Measurements from ENCODE around the gene PGD.

The PGD gene

DNA sequence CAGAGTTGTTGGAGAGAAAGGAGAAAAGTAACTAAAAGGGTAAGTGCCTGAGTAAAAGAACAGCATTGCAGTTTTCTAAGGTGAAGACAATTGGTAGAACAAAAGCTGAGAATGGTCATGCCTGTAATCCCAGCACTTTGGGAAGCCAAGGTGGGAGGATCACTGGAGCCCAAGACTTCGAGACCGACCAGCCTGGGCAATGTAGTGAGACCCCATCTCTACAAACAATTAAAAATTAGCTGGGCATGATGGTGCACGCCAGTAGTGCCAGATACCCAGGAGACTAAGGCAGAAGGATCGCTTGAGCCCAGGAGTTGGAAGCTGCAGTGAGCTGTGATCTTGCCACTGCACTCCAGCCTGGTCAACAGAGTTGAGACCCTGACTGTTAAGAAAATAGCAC lies 15.2 kb upstream of the PGD start:
- no peaks in the 10 kb centered on the region for H4K20me1 ChIP-seq (ENCODE audit: insufficient read depth, low read length)
- no peak for TF ChIP-seq EZH2phosphoT487 (IDR thresholded peaks at IDR 0.05; ENCODE audit: low read depth)
- TF ChIP-seq, protein P1, sequence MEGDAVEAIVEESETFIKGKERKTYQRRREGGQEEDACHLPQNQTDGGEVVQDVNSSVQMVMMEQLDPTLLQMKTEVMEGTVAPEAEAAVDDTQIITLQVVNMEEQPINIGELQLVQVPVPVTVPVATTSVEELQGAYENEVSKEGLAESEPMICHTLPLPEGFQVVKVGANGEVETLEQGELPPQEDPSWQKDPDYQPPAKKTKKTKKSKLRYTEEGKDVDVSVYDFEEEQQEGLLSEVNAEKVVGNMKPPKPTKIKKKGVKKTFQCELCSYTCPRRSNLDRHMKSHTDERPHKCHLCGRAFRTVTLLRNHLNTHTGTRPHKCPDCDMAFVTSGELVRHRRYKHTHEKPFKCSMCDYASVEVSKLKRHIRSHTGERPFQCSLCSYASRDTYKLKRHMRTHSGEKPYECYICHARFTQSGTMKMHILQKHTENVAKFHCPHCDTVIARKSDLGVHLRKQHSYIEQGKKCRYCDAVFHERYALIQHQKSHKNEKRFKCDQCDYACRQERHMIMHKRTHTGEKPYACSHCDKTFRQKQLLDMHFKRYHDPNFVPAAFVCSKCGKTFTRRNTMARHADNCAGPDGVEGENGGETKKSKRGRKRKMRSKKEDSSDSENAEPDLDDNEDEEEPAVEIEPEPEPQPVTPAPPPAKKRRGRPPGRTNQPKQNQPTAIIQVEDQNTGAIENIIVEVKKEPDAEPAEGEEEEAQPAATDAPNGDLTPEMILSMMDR (IDR thresholded peaks at IDR 0.05; ENCODE audit: low read depth, low read length), result no peak
- H3K9ac ChIP-seq (ENCODE audit: low read length), result no peak overlapping the region

DNA sequence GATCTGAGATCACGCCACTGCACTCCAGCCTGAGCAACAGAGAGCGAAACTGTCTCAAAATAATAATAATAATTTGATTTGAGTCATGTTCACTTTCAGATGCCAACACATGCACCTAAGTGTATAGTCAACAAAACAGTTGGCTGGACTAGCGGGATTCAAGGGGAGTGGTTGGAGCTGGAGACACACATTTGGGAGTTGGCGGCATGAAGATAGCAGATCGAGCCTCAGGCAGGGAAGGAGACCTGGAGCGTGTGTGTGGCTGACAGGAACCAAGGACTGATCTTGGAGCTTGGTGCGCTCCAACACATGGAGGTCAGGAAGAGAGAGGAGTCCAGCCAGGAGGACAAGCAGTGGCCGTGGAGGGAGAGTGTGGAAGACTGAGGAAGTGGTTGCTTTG lies 14.6 kb upstream of the PGD start:
- Histone ChIP-seq H3K9me3 (ENCODE audit: insufficient read depth, low read length) (no peaks in the 10 kb centered on the region), H3K27me3 (ENCODE audit: low read depth, low read length) (no peaks in the 10 kb centered on the region), H3K4me1 (ENCODE audit: low read length) (peaks cover 13% of the 10 kb centered on the region), H2AFZ (ENCODE audit: low read depth, low read length) (no peak overlapping the region), H3K27ac (ENCODE audit: low read length) (no peak overlapping the region), H3K4me2 (ENCODE audit: low read length) (no peak overlapping the region), H3K36me3 (replicated peaks; ENCODE audit: low read depth, low read length) (no peaks in the 10 kb centered on the region), H3K9ac (ENCODE audit: low read length) (no peak overlapping the region), H3K4me3 (ENCODE audit: low read length) (no peak overlapping the region), H3K79me2 (ENCODE audit: low read length) (no peaks in the 10 kb centered on the region), H4K20me1 (ENCODE audit: insufficient read depth, low read length) (no peaks in the 10 kb centered on the region)
- no peak for TF ChIP-seq EZH2phosphoT487 (IDR thresholded peaks at IDR 0.05; ENCODE audit: low read depth)
- TF ChIP-seq, protein P1 (IDR thresholded peaks at IDR 0.05; ENCODE audit: low read depth, low read length), result no peak

More for the DNA sequence above, 15.2 kb upstream of the PGD start:
- Histone ChIP-seq H3K27me3 (ENCODE audit: low read depth, low read length) (no peaks in the 10 kb centered on the region), H3K9me3 (ENCODE audit: insufficient read depth, low read length) (no peaks in the 10 kb centered on the region), H3K4me1 (ENCODE audit: low read length) (peaks cover 16% of the 10 kb centered on the region), H3K4me3 (ENCODE audit: low read length) (no peak overlapping the region), H3K79me2 (ENCODE audit: low read length) (no peaks in the 10 kb centered on the region), H2AFZ (ENCODE audit: low read depth, low read length) (no peak overlapping the region), H3K36me3 (replicated peaks; ENCODE audit: low read depth, low read length) (no peaks in the 10 kb centered on the region), H3K4me2 (ENCODE audit: low read length) (no peak overlapping the region), H3K27ac (ENCODE audit: low read length) (no peak overlapping the region)

DNA sequence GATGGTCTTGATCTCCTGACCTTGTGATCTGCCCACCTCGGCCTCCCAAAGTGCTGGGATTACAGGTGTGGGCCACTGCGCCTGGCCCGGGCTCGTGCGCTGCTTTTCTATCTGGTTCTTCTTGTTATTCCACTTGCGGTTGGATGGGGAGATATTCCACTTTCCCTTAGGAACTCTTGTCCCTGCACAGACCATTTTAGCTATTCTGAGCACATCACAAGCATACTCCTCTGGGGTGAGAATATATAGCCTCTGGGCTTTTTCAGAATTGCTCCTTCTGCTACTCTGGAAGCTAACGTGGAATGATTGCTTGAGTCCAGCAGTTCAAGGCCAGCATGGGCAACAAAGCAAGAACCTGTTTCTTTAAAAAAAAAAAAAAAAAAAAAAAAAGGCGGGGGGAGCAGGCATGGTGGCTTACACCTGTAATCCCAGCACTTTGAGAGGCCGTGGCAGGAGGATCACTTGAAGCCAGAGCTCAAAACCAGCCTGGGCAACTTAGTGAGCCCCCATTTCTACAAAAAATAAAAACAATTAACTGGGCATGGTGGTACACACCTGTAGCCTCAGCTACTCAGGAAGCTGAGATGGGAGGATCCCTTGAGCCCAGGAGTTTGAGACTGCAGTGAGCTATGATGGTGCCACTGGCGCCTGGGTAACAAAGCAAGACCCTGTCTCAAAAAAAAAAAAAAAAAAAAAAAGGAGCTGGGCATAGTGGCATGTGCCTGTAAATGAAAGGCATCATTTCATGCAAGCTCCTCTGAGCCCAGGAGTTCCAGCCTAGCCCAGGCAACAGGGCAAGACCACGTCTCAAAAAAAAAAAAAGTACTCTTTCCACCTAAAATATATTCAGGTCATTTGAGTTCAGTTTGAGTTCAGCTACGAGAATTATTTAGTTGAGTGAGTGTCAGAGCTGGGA lies 11.8 kb upstream of the PGD start:
- no peak overlapping the region for H2AFZ ChIP-seq (ENCODE audit: low read depth, low read length)
- H4K20me1 ChIP-seq (ENCODE audit: insufficient read depth, low read length), result no peaks in the 10 kb centered on the region
- H3K9ac ChIP-seq (ENCODE audit: low read length), result peak overlapping the region; percentile 19; the same call in 1 of the 2 replicates
- peak overlapping the region; percentile 51 for H3K4me2 ChIP-seq (ENCODE audit: low read length)
- H3K36me3 ChIP-seq (replicated peaks; ENCODE audit: low read depth, low read length), result no peaks in the 10 kb centered on the region
- H3K79me2 ChIP-seq (ENCODE audit: low read length), result no peaks in the 10 kb centered on the region
- no peaks in the 10 kb centered on the region for H3K27me3 ChIP-seq (ENCODE audit: low read depth, low read length)
- no peak overlapping the region for H3K4me3 ChIP-seq (ENCODE audit: low read length)
- no peak for TF ChIP-seq EZH2phosphoT487 (IDR thresholded peaks at IDR 0.05; ENCODE audit: low read depth)
- TF ChIP-seq, protein P1 (IDR thresholded peaks at IDR 0.05; ENCODE audit: low read depth, low read length), result no peak
- peaks cover 13% of the 10 kb centered on the region for H3K4me1 ChIP-seq (ENCODE audit: low read length)
- H3K9me3 ChIP-seq (ENCODE audit: insufficient read depth, low read length), result no peaks in the 10 kb centered on the region
- H3K27ac ChIP-seq (ENCODE audit: low read length), result peak overlapping the region; percentile 54; the same call in 1 of the 2 replicates

DNA sequence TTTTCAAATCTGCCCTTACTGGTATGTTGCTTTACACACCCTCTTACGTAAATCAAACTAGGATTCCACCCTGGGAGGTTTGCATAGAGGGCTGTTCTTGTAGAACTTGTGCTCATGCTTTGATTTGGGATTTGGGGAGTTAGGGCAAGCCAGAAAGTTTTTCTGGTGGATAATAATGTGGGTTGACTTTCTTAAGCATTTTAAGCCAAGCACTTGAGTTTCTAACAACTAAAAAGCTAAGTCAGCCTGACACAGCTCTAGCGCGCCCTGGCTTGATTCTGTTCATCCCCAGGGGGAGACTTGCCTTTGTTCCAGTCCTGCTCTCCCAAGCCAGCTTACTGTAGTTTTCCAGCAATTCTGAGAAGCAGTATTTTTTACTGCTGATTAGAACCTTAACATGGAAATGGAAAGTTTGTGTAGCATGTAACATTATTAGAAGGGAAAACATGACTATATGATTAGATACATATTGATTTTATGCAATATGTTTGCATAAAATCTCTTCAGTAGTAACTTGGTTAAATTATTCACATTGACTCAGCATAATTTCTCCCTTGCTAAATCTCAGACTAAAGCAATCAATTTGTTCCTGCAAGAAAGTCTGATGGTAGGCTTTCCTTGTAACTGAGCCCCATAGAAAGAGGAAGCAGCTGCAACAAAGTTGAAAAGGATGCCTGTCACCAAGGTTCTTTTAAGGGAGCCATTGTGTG lies 11.0 kb upstream of the PGD start:
- peaks cover 13% of the 10 kb centered on the region for H3K4me1 ChIP-seq (ENCODE audit: low read length)
- peak overlapping the region; percentile 27; the same call in 1 of the 2 replicates for H2AFZ ChIP-seq (ENCODE audit: low read depth, low read length)
- H3K9ac ChIP-seq (ENCODE audit: low read length), result peak overlapping the region; percentile 19; the same call in 1 of the 2 replicates
- no peaks in the 10 kb centered on the region for H4K20me1 ChIP-seq (ENCODE audit: insufficient read depth, low read length)
- no peak for TF ChIP-seq EZH2phosphoT487 (IDR thresholded peaks at IDR 0.05; ENCODE audit: low read depth)
- TF ChIP-seq, protein P1 (IDR thresholded peaks at IDR 0.05; ENCODE audit: low read depth, low read length), result no peak
- H3K4me2 ChIP-seq (ENCODE audit: low read length), result peak overlapping the region; percentile 51
- H3K79me2 ChIP-seq (ENCODE audit: low read length), result no peaks in the 10 kb centered on the region
- H3K4me3 ChIP-seq (ENCODE audit: low read length), result peak overlapping the region; percentile 52
- peak overlapping the region; percentile 54 for H3K27ac ChIP-seq (ENCODE audit: low read length)
- no peaks in the 10 kb centered on the region for H3K36me3 ChIP-seq (replicated peaks; ENCODE audit: low read depth, low read length)
- no peaks in the 10 kb centered on the region for H3K9me3 ChIP-seq (ENCODE audit: insufficient read depth, low read length)
- no peaks in the 10 kb centered on the region for H3K27me3 ChIP-seq (ENCODE audit: low read depth, low read length)

All from OCI-LY3 (cell line).